Glutamatergic neuron (in vitro differentiated cells): ENCODE measurements around the gene CDK2. TPM values are rescaled to one million over a fixed set of nuclear protein-coding genes. Genes with fewer than 3 reads are reported as not detected.

Source experiments
- DNase-seq: peaks from one replicate; pipeline ENCODE4 v3.0.0; 2022
- H3K27ac Mint-ChIP-seq: one replicate; pipeline ENCODE4 v1.8.0; 2020; ENCODE audit warnings: mild to moderate bottlenecking, mixed read lengths, inconsistent platforms; ENCODE audit not compliant: unreplicated experiment
- H3K27me3 Mint-ChIP-seq: one replicate; pipeline ENCODE4 v1.8.0; 2020; ENCODE audit warnings: mild to moderate bottlenecking, moderate library complexity, mixed read lengths, inconsistent platforms; ENCODE audit not compliant: unreplicated experiment
- H3K36me3 Mint-ChIP-seq: one replicate; pipeline ENCODE4 v1.8.0; 2020; ENCODE audit warnings: mild to moderate bottlenecking, mixed read lengths, inconsistent platforms; ENCODE audit not compliant: unreplicated experiment
- H3K4me1 Mint-ChIP-seq: one replicate; pipeline ENCODE4 v1.8.0; 2020; ENCODE audit warnings: mild to moderate bottlenecking, low read depth, mixed read lengths, inconsistent platforms; ENCODE audit not compliant: unreplicated experiment
- H3K4me3 Mint-ChIP-seq: one replicate; pipeline ENCODE4 v1.8.0; 2020; ENCODE audit warnings: mild to moderate bottlenecking, mixed read lengths, inconsistent platforms; ENCODE audit not compliant: unreplicated experiment
- H3K9me3 Mint-ChIP-seq: one replicate; pipeline ENCODE4 v1.8.0; 2020; ENCODE audit warnings: mild to moderate bottlenecking, moderate library complexity, mixed read lengths, inconsistent platforms; ENCODE audit not compliant: unreplicated experiment
- total RNA-seq: library from RNA; stranded (reverse); fragmentation: NEBNext Ultra II Directional; extraction: Animal tissue kit (Norgen Biotek cat#: 25700); gene quantifications from one replicate; pipeline ENCODE4 v1.2.1, GENCODE V29; 2021; ENCODE audit not compliant: unreplicated experiment
- TF ChIP-seq, protein P1 (sequence below): fragments of 200-600 bp; sonication (generic); IDR thresholded peaks from one replicate; pipeline ENCODE4 v1.5.0; 2021; ENCODE audit not compliant: partially characterized antibody, unreplicated experiment

The CDK2 gene
- total RNA-seq, 1 donor from 2014 or later = 20.5 TPM

- peaks cover 14% of the 10 kb centered on the region for H3K27me3 Mint-ChIP-seq
- peak within 1 kb of the TSS; percentile 80 for H3K27ac Mint-ChIP-seq
- TF ChIP-seq, protein P1, sequence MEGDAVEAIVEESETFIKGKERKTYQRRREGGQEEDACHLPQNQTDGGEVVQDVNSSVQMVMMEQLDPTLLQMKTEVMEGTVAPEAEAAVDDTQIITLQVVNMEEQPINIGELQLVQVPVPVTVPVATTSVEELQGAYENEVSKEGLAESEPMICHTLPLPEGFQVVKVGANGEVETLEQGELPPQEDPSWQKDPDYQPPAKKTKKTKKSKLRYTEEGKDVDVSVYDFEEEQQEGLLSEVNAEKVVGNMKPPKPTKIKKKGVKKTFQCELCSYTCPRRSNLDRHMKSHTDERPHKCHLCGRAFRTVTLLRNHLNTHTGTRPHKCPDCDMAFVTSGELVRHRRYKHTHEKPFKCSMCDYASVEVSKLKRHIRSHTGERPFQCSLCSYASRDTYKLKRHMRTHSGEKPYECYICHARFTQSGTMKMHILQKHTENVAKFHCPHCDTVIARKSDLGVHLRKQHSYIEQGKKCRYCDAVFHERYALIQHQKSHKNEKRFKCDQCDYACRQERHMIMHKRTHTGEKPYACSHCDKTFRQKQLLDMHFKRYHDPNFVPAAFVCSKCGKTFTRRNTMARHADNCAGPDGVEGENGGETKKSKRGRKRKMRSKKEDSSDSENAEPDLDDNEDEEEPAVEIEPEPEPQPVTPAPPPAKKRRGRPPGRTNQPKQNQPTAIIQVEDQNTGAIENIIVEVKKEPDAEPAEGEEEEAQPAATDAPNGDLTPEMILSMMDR = peak; percentile 45
- H3K9me3 Mint-ChIP-seq = peaks cover 15% of the 10 kb centered on the region
- DNase-seq = no peak
- H3K4me1 Mint-ChIP-seq = peaks cover 39% of the 10 kb centered on the region
- no peaks in the 10 kb centered on the region for H3K36me3 Mint-ChIP-seq
- peak within 1 kb of the TSS; percentile 94 for H3K4me3 Mint-ChIP-seq
Observed at GRCh38 chr12:55930771-55931316, 35.8 kb upstream of the CDK2 start, which contains the start of gene DGKA. Gene DGKA, plus strand, starts transcription at chr12:55931162. Its CDS starts 5,342 bp downstream, at chr12:55936504.

- H3K4me3 Mint-ChIP-seq = peak overlapping the region; percentile 94
- H3K9me3 Mint-ChIP-seq = peaks cover 15% of the 10 kb centered on the region
- TF ChIP-seq, protein P1 = no peak
- peak overlapping the region; percentile 80 for H3K27ac Mint-ChIP-seq
- peaks cover 39% of the 10 kb centered on the region for H3K4me1 Mint-ChIP-seq
- peaks cover 14% of the 10 kb centered on the region for H3K27me3 Mint-ChIP-seq
- H3K36me3 Mint-ChIP-seq = no peaks in the 10 kb centered on the region
- DNase-seq = no peak
Observed at GRCh38 chr12:55931317-55931779, 35.3 kb upstream of the CDK2 start.

DNA sequence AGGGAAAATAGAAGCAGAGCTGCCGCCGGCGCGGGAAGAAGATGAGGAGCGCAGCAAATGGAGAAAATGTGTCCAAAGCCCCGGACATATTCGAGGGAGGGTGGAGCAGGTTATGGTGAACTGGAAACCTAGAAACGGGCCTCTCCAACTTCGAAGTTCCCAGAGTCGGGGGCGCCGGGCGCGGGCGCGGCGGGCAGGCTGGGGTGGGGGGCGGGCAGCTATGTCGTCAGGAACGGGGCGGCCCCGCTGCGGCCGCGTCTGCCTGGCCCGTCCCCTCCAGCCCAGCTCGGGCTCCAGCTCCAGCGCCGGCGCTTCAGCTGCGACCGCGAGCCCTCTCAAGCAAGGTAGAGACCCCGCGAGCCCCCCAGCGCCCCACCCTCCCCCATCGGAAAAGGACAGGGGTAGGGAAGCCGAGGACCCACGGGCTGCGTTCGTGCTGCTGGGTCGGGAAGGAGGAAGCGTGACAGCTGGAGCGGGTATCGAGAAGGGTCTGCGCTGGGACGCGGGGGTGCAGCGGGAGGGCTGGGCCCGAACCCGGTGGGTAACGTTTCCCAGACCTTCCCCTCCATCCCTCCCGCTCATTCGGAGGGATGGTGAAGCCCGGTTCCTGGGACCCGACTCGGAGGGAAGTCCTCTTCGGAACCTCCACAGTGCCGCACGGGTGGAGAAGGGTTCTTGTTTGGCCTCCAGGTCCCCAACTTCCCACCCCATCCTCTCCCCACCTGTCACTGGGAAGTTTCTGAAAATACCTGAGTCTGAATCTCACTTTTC, 34.7 kb upstream of the CDK2 start:
- Mint-ChIP-seq H3K4me3 (peak overlapping the region; percentile 94), H3K27me3 (peaks cover 14% of the 10 kb centered on the region), H3K36me3 (no peaks in the 10 kb centered on the region), H3K9me3 (peaks cover 16% of the 10 kb centered on the region), H3K4me1 (peaks cover 45% of the 10 kb centered on the region), H3K27ac (peak overlapping the region; percentile 80)
- TF ChIP-seq, protein P1 = no peak
- peak; percentile 67 for DNase-seq

DNA sequence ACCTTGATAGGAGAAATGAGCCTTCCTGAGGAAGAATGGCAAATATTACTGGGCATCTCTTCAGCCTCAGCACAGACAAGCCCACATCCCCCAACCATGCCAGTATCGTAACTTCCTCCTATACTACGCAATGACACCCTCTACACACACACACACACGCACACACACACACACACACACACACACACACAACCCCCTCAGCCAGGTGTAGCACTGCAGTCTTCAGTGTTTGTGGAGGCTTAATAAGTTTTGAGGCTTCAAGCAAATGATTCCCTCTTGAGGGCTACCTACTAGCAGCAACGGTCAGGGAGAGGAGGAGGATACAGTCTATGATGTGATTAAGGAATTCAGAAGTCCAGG, 34.1 kb upstream of the CDK2 start:
- TF ChIP-seq, protein P1 = no peak
- no peaks in the 10 kb centered on the region for H3K36me3 Mint-ChIP-seq
- no peak for DNase-seq
- H3K4me1 Mint-ChIP-seq = peaks cover 47% of the 10 kb centered on the region
- peak overlapping the region; percentile 79 for H3K27ac Mint-ChIP-seq
- H3K27me3 Mint-ChIP-seq = peaks cover 10% of the 10 kb centered on the region
- H3K9me3 Mint-ChIP-seq = peaks cover 11% of the 10 kb centered on the region
- H3K4me3 Mint-ChIP-seq = peak overlapping the region; percentile 88

DNA sequence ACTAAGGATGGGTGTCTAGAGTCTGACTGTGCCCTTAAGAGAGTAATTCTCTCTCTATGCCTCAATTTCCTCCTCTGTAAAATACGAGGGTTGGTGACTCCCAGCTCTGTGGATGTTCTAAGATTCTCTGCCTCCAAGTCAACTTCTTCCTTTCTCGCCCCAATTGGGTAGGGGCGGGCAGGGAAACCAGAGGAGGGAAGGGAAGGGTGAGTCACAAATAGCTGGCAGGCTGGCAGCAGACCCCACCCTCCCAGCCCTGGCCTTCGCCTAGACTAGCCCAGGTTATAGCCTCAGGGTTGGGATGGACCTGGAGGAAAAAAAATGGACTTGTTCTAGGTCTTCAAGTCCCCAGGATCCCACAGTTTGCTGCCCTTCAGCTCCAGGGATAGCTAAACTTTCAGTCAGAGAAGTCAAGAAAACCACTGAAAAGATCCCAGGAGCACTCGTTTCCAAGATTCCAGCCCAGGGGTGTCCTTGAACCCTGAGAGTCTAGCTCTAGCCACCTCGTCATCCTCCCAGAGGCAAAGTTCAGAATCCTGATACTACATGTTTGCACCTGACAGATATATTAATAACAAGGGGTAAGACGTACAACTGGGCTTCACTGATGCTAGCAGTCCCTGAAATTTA, 33.3 kb upstream of the CDK2 start:
- Mint-ChIP-seq H3K4me3 (no peak overlapping the region), H3K4me1 (peaks cover 47% of the 10 kb centered on the region), H3K27ac (peak overlapping the region; percentile 14), H3K27me3 (peaks cover 10% of the 10 kb centered on the region), H3K36me3 (no peaks in the 10 kb centered on the region), H3K9me3 (peaks cover 11% of the 10 kb centered on the region)
- no peak for DNase-seq
- TF ChIP-seq, protein P1 = no peak
